Activated effector memory CD4-positive, alpha-beta T cell treated with Interleukin-2 at 50 U/mL for 16 hours (primary cell): ENCODE results near the gene ZNF396.

Experiments used
- DNase-seq: peaks from one replicate; pipeline ENCODE4 v3.0.0-alpha.2; 2020

Gene ZNF396

GRCh38 chr18:35334212-35334611 lies 42.9 kb downstream of the ZNF396 start:
- DNase-seq, result no peak

DNA sequence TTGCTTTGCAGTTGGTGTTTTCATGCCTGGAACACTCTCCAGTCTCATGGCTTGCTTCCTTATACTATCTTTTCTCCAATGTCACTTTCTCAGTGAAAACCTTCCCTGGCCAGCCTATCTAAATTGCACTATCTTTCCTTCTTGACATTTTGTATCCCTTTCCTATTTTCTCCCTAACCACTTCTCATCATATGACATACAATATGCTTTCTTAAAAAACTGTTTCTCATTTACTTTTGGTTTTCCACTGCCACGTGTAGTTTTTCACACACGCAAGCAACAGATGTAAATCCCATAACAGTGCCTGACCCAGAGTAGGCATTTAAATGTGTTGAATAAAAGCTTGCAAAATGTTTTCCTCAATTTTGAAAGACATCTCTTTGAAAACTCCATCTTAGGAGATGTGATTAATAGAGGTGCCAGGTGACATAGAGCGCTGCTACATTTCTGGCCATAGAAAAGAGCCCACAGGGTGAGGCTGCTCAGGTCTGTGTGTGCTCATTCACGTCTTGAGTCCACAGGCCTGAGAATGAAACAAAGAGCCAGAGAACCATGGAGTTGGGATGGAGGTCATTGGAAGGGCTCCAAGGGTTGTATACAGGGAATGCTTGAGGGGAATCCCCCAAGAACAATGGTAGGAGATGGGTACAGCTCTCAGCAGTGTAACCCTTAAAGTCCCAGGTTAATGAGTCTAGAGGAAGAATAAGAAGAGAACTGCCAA lies 45.6 kb downstream of the ZNF396 start:
- DNase-seq, result no peak

DNA sequence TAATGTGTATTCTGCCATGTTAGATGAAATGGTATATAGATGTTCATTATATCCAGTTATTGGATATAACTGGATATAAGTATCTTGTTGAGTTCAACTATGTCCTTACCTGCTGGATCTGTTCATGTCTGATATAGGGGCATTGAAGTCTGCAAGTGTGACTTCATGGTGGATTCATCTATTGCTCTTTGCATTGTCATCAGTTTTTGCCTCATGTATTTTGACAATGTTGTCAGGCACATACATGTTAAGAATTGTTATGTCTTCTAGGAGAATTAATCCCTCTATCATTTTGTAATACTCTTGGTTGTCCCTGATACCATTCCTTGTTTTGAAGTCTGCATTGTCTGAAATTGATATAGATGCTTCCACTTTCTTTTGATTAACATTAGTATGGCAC lies 48.3 kb downstream of the ZNF396 start:
- DNase-seq, result no peak

GRCh38 chr18:35326695-35327387 lies 50.3 kb downstream of the ZNF396 start:
- DNase-seq, result no peak

DNA sequence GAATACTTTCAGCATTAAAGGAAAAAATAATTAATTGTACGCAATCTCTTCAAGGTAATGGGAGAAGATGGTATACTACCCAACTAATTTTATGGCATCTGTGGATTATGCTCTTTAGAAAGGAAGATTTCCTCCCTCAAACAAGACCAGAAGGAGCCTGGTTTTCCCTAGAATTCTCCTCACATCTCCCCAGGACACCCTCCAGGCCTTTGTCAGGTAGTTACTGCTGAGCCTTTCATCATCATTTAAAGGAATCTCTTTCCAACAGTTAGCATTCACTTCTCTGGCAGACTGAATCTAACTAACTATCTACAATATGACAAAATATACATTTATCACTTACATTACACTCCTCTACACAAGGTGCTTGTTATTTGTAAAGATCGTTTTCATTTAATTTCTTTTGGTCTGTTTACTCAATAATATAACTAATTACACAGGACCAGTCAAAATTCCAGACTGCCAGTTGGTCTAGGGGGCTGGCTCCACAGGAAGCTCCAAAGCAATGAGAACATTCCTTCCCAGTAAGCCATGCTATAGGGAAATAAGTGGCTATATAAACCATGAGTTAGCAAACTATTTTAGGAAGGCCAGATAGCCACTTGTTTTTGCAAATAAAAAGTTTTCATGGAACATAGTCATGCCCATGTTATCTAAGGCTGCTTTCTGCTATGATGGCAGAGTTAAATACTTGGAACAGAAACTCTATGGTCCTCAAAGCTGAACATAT lies 52.0 kb downstream of the ZNF396 start:
- no peak for DNase-seq

DNA sequence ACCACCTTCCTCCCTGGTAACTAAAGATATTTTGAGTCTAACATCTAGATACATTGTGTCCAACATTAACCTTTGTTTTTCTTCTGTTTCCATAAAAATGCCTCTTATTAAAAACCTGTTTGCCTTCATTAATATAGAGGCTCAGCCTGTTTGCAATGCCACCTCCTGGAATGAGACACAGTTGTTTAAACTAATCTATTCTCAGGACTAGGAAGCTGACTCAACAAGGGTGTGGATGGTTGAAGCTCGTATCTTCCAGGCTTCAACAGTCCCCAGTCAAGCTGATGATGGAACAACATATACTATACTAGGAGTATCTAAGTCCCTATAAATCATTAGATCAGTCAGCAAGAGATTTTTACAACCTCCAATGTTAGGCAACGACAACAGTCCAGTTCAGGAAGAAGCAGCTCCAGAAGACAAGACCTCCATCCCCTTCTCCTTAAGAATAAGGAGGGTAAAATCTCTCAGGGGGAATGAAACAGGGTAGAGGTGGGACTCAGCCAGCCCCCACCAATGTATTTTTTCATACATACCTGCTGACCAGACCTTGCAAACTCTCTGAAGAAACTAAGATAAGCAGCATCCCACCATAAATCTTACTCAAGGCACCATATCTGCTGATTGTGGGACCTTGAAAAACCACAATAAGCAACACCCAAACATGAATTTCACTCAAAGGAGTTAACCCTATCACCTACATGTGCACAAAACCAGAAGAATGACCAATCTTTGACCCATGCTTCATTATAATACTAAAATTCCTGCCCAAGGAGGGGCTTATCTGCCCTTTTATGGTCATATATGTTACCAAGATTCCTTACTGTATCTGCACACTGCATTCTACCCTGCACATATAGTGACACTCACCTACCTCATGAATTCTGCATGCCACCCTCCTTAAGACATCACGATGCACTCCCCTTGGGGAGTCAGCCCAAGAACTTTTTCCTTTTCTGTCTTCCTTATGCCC lies 54.4 kb downstream of the ZNF396 start:
- no peak for DNase-seq
